Trophoblast cell (in vitro differentiated cells and primary cell): ENCODE data around the gene TMEM270.
A peak's percentile ranks its signal among the peaks of the same experiment; 100 is the strongest.

Experiments used
- DNase-seq, 2 donors: peaks; one replicate each; pipeline ENCODE4 v3.0.0-alpha.2; 2016
- H2AFZ ChIP-seq: 2 replicates; pipeline ENCODE4 v1.6.1; 2013; ENCODE audit warnings: low read length, moderate library complexity, mild to moderate bottlenecking; ENCODE audit not compliant: insufficient read depth, poor library complexity
- H2AK5ac ChIP-seq: 2 replicates; pipeline ENCODE4 v1.6.1; 2013; ENCODE audit warnings: mild to moderate bottlenecking, low read length
- H2BK120ac ChIP-seq: 2 replicates; pipeline ENCODE4 v1.6.1; 2013; ENCODE audit warnings: low read length, mild to moderate bottlenecking, moderate library complexity; ENCODE audit not compliant: insufficient read depth, poor library complexity
- H2BK12ac ChIP-seq: 2 replicates; pipeline ENCODE4 v1.6.1; 2013; ENCODE audit warnings: mild to moderate bottlenecking, low read length, moderate library complexity
- H2BK5ac ChIP-seq: 2 replicates; pipeline ENCODE4 v1.6.1; 2013; ENCODE audit warnings: low read length, low read depth, moderate library complexity, mild to moderate bottlenecking; ENCODE audit not compliant: poor library complexity
- H3K14ac ChIP-seq: 2 replicates; pipeline ENCODE4 v1.6.1; 2013; ENCODE audit warnings: mild to moderate bottlenecking, low read length
- H3K18ac ChIP-seq: 2 replicates; pipeline ENCODE4 v1.6.1; 2013; ENCODE audit warnings: mild to moderate bottlenecking, low read length
- H3K23ac ChIP-seq: 2 replicates; pipeline ENCODE4 v1.6.1; 2013; ENCODE audit warnings: low read length
- H3K27ac ChIP-seq: 2 replicates; pipeline ENCODE4 v1.5.1; 2013; ENCODE audit warnings: low read depth, mild to moderate bottlenecking, inconsistent platforms, low read length, moderate library complexity
- H3K27me3 ChIP-seq: 2 replicates; pipeline ENCODE4 v1.6.1; 2013; ENCODE audit warnings: inconsistent platforms, mild to moderate bottlenecking, low read length, moderate library complexity; ENCODE audit not compliant: insufficient read depth
- H3K36me3 ChIP-seq, 2 experiments: 1 replicate in 1 of 2; 2 replicates in 1 of 2; pipeline ENCODE4 v1.6.1; 2013; ENCODE audit warnings: low read length in 2 of 2, mild to moderate bottlenecking in 2 of 2, moderate library complexity in 1 of 2; ENCODE audit not compliant: insufficient read depth in 2 of 2, control insufficient read depth in 1 of 2
- H3K4ac ChIP-seq: 2 replicates; pipeline ENCODE4 v1.6.1; 2013; ENCODE audit warnings: low read depth, mild to moderate bottlenecking, low read length, moderate library complexity
- H3K4me1 ChIP-seq, 2 experiments: 1 replicate in 1 of 2; 2 replicates in 1 of 2; pipeline ENCODE4 v1.6.1; 2013; ENCODE audit warnings: low read length in 2 of 2, mild to moderate bottlenecking in 2 of 2, moderate library complexity in 1 of 2; ENCODE audit not compliant: insufficient read depth in 2 of 2, control insufficient read depth in 1 of 2
- H3K4me2 ChIP-seq: 2 replicates; pipeline ENCODE4 v1.6.1; 2013; ENCODE audit warnings: inconsistent platforms, mild to moderate bottlenecking, low read length, moderate library complexity
- H3K4me3 ChIP-seq: 2 replicates; pipeline ENCODE4 v1.5.1; 2013; ENCODE audit warnings: mild to moderate bottlenecking, low read depth, low read length, inconsistent platforms
- H3K79me1 ChIP-seq: one replicate; pipeline ENCODE4 v1.6.1; 2013; ENCODE audit warnings: low read length
- H3K79me2 ChIP-seq: 2 replicates; pipeline ENCODE4 v1.6.1; 2013; ENCODE audit warnings: low read length, mild to moderate bottlenecking; ENCODE audit not compliant: control insufficient read depth, insufficient read depth, poor library complexity
- H3K9ac ChIP-seq: 2 replicates; pipeline ENCODE4 v1.6.1; 2013; ENCODE audit warnings: mild to moderate bottlenecking, low read length
- H3K9me3 ChIP-seq: 2 replicates; pipeline ENCODE4 v1.6.1; 2013; ENCODE audit warnings: low read depth, mild to moderate bottlenecking, control low read depth, inconsistent platforms, low read length; ENCODE audit not compliant: insufficient read depth
- H4K12ac ChIP-seq: 2 replicates; pipeline ENCODE4 v1.6.1; 2013; ENCODE audit warnings: low read depth, mild to moderate bottlenecking, low read length, moderate library complexity
- H4K8ac ChIP-seq: 2 replicates; pipeline ENCODE4 v1.6.1; 2013; ENCODE audit warnings: low read depth, mild to moderate bottlenecking, low read length, moderate library complexity
- H4K91ac ChIP-seq: one replicate; pipeline ENCODE4 v1.6.1; 2013; ENCODE audit warnings: low read depth, mild to moderate bottlenecking, low read length, moderate library complexity
- WGBS: extraction: QIAGEN DNeasy Blood & Tissue Kit; methylation state at CpG from one replicate; pipeline ENCODE4 v1.1.7; 2013; ENCODE audit warnings: missing lambda C conversion rate; ENCODE audit not compliant: insufficient read length, insufficient coverage; ENCODE audit errors: extremely low coverage; 5-methylcytosine and 5-hydroxymethylcytosine counted together

Gene TMEM270

GRCh38 chr7:73828107-73828803 lies 32.7 kb upstream of the TMEM270 start:
- peak; percentile 85 to 87 for DNase-seq
- H3K36me3 ChIP-seq, result no peaks in the 10 kb centered on the region
- peak overlapping the region; percentile 89 for H4K91ac ChIP-seq
- H4K8ac ChIP-seq, result no peak overlapping the region
- H3K18ac ChIP-seq, result no peak overlapping the region
- peaks cover 38 to 56% of the 10 kb centered on the region in 2 experiments for H3K4me1 ChIP-seq
- no peak overlapping the region for H2BK5ac ChIP-seq
- H3K14ac ChIP-seq, result no peak overlapping the region
- H2BK120ac ChIP-seq, result peak overlapping the region; percentile 81
- peaks cover 43% of the 10 kb centered on the region for H3K79me1 ChIP-seq
- no peak overlapping the region for H3K4ac ChIP-seq
- no peaks in the 10 kb centered on the region for H3K27me3 ChIP-seq
- no peak overlapping the region for H3K4me3 ChIP-seq
- peaks cover 21% of the 10 kb centered on the region for H3K79me2 ChIP-seq
- peak overlapping the region; percentile 94 for H2BK12ac ChIP-seq
- no peak overlapping the region for H3K23ac ChIP-seq
- H3K4me2 ChIP-seq, result peak overlapping the region; percentile 19
- no peak overlapping the region for H3K27ac ChIP-seq
- no peak overlapping the region for H4K12ac ChIP-seq
- no peaks in the 10 kb centered on the region for H3K9me3 ChIP-seq
- H2AFZ ChIP-seq, result no peak overlapping the region
- no CpG with 5 or more reads among the region's 14 CpGs for WGBS
- no peak overlapping the region for H2AK5ac ChIP-seq
- H3K9ac ChIP-seq, result no peak overlapping the region

- H3K9ac ChIP-seq, result no peak overlapping the region
- no peak overlapping the region for H3K4me3 ChIP-seq
- H3K4ac ChIP-seq, result peak overlapping the region; percentile 62
- H4K12ac ChIP-seq, result no peak overlapping the region
- H2AFZ ChIP-seq, result peak overlapping the region; percentile 7
- H4K8ac ChIP-seq, result peak overlapping the region; percentile 67
- peak overlapping the region; percentile 65 for H2BK5ac ChIP-seq
- peak overlapping the region; percentile 89 for H4K91ac ChIP-seq
- peak overlapping the region; percentile 69 for H3K27ac ChIP-seq
- H3K4me2 ChIP-seq, result peak overlapping the region; percentile 3
- peaks cover 21% of the 10 kb centered on the region for H3K79me2 ChIP-seq
- H3K23ac ChIP-seq, result no peak overlapping the region
- peak overlapping the region; percentile 71 for H3K14ac ChIP-seq
- H3K27me3 ChIP-seq, result no peaks in the 10 kb centered on the region
- peak overlapping the region; percentile 81 for H2BK120ac ChIP-seq
- peak overlapping the region; percentile 87 for H3K18ac ChIP-seq
- peak overlapping the region; percentile 87 for H2AK5ac ChIP-seq
- DNase-seq, result peak; percentile 16 to 47
- WGBS, result no CpG with 5 or more reads among the region's 5 CpGs
- H3K9me3 ChIP-seq, result no peaks in the 10 kb centered on the region
- no peaks in the 10 kb centered on the region for H3K36me3 ChIP-seq
- H2BK12ac ChIP-seq, result peak overlapping the region; percentile 94
- peaks cover 40 to 55% of the 10 kb centered on the region in 2 experiments for H3K4me1 ChIP-seq
- H3K79me1 ChIP-seq, result peaks cover 43% of the 10 kb centered on the region
These were observed 32.0 kb upstream of the TMEM270 start for GRCh38 chr7:73828972-73829371.

- no peak overlapping the region for H3K23ac ChIP-seq
- peak overlapping the region; percentile 87 for H3K18ac ChIP-seq
- peak overlapping the region; percentile 62 for H3K4ac ChIP-seq
- peak; percentile 85 to 88 for DNase-seq
- H3K9me3 ChIP-seq, result peaks cover under 1% of the 10 kb centered on the region
- H4K12ac ChIP-seq, result peak overlapping the region; percentile 39
- H3K4me1 ChIP-seq, result peaks cover 37 to 52% of the 10 kb centered on the region in 2 experiments
- peak overlapping the region; percentile 94 for H3K27ac ChIP-seq
- H3K27me3 ChIP-seq, result no peaks in the 10 kb centered on the region
- no peak overlapping the region for H2AFZ ChIP-seq
- H2BK120ac ChIP-seq, result peak overlapping the region; percentile 81
- H4K91ac ChIP-seq, result peak overlapping the region; percentile 96
- no CpG with 5 or more reads among the region's 7 CpGs for WGBS
- H3K4me2 ChIP-seq, result peak overlapping the region; percentile 70
- H3K79me1 ChIP-seq, result peaks cover 43% of the 10 kb centered on the region
- peak overlapping the region; percentile 65 for H2BK5ac ChIP-seq
- peak overlapping the region; percentile 71 for H3K14ac ChIP-seq
- peak overlapping the region; percentile 87 for H2AK5ac ChIP-seq
- peaks cover 21% of the 10 kb centered on the region for H3K79me2 ChIP-seq
- peak overlapping the region; percentile 67 for H4K8ac ChIP-seq
- H3K9ac ChIP-seq, result no peak overlapping the region
- no peak overlapping the region for H3K4me3 ChIP-seq
- peaks cover 0 to under 1% of the 10 kb centered on the region in 2 experiments for H3K36me3 ChIP-seq
- H2BK12ac ChIP-seq, result peak overlapping the region; percentile 94
These were observed 31.5 kb upstream of the TMEM270 start for GRCh38 chr7:73829505-73829904.

- Histone ChIP-seq H4K8ac (peak overlapping the region; percentile 58), H3K27ac (peak overlapping the region; percentile 94), H3K4me2 (peak overlapping the region; percentile 70), H3K4me1 (peaks cover 37 to 52% of the 10 kb centered on the region in 2 experiments), H3K14ac (peak overlapping the region; percentile 59), H2BK5ac (peak overlapping the region; percentile 60), H3K36me3 (peaks cover 0 to 3% of the 10 kb centered on the region in 2 experiments), H3K9me3 (peaks cover 5% of the 10 kb centered on the region), H3K18ac (peak overlapping the region; percentile 80), H3K79me1 (peaks cover 43% of the 10 kb centered on the region), H3K23ac (no peak overlapping the region), H4K91ac (peak overlapping the region; percentile 96), H3K79me2 (peaks cover 21% of the 10 kb centered on the region), H2BK12ac (peak overlapping the region; percentile 76), H2AFZ (peak overlapping the region; percentile 7), H3K27me3 (no peaks in the 10 kb centered on the region), H3K9ac (no peak overlapping the region), H3K4ac (peak overlapping the region; percentile 55), H4K12ac (peak overlapping the region; percentile 39), H2BK120ac (peak overlapping the region; percentile 73), H3K4me3 (no peak overlapping the region), H2AK5ac (peak overlapping the region; percentile 55)
- peak in 1 of 2 donors; percentile 48 for DNase-seq
- no CpG with 5 or more reads among the region's 13 CpGs for WGBS
These were observed 30.9 kb upstream of the TMEM270 start for GRCh38 chr7:73829921-73830680.
